Amniotic stem cell (primary cell): ENCODE data around the gene TSFM.

Experiments used
- DNase-seq: peaks from one replicate; lab custom pipeline; 2025; lab: John Stamatoyannopoulos, UW

TSFM gene

DNA sequence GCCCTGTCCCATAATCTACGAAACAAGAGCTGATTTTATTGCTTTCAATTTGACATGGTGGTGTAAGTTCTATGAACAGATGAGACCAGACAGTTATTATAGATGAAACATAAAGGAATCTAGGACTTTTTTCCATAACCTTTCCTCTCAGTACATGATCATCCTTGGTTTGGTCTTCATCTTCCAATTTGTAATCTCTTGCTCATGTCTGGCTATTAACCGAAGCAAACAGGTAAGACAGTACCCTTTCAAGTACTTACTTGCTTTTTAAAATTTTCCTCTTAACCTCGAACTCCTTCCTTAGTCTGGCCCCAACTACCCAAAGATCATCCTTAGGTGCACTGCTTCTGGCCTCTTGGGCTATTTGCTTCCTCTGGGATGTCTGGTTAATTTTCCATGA lies 36.6 kb upstream of the TSFM start:
- DNase-seq = no peak

DNA sequence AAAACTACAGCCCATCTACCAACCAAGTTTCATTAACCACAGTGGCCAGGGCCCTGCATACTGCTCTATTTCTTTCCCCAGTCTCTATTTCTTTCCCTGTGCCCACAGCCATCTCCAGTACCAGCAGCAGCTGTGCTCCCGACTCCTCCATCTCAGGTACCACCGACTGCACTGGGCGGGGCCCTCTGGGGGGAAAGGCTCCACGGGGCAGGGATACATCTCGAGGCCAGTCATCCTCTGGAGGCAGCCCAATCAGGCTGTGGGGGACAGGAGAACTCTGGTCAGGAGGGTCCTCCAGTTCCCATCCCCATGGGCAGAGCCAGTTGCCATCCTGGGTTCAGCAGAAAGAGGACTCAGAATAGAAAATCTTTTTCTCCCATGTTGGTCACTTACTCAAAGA lies 33.5 kb upstream of the TSFM start:
- DNase-seq = no peak

DNA sequence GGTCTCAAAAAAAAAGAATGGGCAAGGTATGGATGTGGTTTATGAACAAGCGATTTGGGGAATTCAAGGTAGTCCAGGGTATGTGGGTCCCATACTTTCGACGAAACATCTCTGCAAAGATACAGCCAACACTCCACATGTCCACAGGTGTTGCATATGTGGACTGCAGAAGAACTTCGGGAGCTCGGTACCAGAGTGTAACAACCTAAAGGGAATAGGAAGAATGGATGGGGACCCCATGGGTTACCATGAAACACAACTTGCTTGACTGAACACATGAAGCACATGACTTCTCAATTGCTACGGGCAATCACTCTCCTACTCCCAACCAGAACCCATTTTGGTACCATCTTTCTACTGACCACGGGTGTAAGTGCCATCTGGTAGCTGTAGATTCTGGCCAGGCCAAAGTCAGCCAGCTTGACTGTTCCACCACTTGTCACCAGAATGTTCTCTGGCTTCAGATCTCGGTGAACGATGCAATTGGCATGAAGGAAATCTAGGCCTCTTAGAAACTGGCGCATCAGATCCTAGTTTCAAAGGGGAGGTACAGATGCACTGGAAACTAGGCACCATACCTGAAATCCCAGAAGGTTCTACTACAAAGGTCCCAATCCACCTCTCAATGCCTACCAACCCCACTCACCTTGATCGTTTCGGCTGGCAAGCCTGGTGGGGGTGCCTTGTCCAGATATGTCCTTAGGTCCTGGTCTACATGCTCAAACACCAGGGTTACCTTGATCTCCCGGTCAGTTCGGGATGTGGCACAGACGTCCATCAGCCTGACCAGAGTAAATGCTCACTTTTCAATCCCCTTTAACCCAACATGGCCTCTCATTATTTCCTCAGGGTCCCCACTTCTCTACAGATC lies 31.8 kb upstream of the TSFM start:
- DNase-seq = no peak

DNA sequence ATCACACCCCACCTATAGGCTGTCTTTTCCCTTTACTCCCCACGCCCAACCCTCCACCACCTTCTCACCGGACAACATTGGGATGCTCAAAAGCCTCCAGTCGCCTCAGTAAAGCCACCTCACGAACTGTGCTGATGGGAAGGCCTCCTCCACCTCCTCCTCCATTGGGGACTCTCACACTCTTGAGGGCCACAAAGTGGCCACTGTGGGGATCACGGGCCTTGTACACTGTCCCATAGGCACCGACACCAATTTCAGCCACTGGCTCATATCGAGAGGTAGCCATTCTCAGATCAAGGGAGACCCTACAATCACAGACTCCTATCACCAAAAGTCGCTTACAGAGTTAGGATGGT lies 31.2 kb upstream of the TSFM start:
- no peak for DNase-seq

DNA sequence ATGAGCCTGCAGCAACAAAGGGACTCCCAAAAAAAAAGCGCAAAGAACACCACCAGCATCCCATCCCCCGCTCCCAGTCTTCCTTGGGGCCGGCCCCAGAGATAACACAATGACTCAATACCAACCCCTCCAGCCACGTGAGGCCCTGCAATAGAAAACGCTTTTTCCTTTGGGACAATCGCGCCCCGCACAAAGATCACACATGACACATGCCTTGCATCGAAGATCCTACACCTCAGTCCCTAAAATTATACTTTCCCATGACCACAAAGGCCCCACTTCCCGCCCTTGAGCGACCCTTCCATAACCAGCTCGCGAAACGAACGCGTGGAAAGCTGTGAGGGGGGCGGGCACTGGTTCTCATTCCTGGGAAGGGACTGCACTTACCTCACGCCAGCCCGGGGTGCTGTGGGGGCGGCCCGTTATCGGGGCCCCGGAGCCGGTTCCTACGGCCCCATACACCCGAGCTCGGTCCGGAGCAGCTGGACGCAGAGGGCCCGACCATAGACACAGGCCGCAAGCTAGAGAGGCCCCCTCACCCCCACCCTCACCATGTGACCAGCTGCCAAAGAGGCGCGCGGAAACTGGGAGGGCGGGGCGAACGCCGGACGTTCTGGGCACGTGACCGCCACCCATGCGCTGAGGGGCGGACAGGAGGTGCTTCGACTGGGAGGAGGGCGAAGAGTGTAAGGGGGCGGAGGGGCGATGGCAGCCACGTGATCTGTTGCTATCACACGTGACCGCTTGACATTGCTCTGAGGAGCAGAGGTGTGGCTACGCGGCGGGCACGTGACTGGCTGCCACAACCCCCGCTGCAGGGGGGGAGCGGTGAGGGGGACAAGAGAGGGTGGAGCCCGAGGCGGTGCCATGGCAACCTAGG lies 30.6 kb upstream of the TSFM start, which contains the start of gene CDK4:
CDK4 (minus strand) TSS at position 523 of the 880 bp plus-strand sequence. CDS start 593 bp downstream, outside the sequence.
- peak; percentile 98 for DNase-seq

GRCh38 chr12:57752668-57753000 lies 30.0 kb upstream of the TSFM start:
- no peak for DNase-seq

- no peak for DNase-seq
Measured at GRCh38 chr12:57753756-57754337, 28.7 kb upstream of the TSFM start.

GRCh38 chr12:57754411-57755193 lies 28.0 kb upstream of the TSFM start, which contains the start of gene MARCHF9:
MARCHF9 (plus strand) TSS chr12:57755103; CDS start chr12:57755529, 426 bp downstream.
- DNase-seq = no peak

- DNase-seq = no peak
Measured at GRCh38 chr12:57755194-57755453, 27.5 kb upstream of the TSFM start.

DNA sequence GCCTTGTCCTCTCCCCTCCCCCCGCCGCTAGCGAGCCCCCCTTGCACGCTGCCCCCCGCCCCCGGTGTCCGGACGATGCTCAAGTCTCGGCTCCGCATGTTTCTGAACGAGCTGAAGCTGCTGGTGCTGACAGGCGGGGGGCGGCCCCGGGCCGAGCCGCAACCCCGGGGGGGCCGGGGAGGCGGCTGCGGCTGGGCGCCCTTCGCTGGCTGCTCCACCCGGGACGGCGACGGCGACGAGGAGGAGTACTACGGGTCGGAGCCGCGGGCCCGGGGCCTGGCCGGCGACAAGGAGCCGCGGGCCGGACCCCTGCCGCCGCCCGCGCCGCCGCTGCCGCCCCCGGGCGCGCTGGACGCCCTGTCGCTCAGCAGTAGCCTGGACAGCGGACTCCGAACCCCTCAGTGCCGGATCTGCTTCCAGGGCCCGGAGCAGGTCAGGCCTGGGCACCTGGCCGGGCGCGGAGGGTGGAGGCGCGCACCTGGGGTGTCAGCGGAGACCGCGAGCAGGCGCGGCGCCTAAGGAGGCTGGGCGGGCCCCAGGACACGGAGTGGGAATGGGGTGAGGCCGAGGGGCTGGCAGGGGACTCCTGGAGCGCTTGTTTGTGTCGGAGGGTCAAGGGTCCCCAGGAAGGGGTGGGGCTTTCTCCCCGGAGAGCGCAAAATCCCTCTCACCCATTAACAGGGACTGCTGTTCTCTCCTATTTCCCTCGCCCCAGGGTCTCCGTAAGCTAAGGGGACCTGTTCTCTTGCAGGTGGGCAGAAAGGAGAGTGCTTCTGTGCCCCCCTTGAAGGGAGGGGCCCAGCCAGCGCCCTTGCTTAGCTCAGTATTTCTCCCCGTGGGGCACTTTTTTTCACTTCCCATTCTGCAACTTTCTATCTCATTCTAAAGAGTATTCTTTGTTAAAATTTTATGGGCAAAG lies 26.9 kb upstream of the TSFM start:
- no peak for DNase-seq

- no peak for DNase-seq
Measured at GRCh38 chr12:57756406-57757341, 25.9 kb upstream of the TSFM start.

GRCh38 chr12:57757771-57758170 lies 24.8 kb upstream of the TSFM start:
- no peak for DNase-seq

- no peak for DNase-seq
Measured at GRCh38 chr12:57758552-57759359, 23.8 kb upstream of the TSFM start.

DNA sequence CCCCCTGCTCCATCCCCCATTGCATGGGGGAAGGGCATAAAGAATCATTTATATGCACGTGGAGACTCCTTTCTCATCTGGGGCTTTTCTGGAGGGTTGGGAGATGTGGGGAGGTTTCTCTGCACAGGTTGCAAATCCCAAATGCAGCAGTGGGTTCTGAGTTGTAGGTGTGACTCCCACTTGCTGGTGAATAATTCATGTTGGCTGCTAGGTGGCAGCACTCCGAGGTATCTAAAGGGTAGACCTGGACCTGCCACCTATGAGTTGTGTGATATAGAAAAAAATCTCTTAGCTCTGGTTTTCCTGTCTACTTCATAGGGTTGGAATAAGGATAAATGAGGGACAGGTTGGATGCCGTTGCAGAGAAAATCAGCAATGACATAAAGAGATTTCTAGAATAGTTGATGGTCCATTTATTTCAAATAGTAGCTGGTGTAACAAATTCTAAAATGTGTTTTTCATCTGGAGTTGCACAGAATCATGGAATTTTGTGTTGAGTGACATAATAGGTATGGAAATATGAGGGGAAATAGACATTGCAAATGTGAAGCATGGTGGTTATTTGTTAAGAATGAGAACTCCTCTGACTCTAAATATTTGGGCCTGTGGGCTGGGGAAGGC lies 23.1 kb upstream of the TSFM start:
- DNase-seq = no peak

DNA sequence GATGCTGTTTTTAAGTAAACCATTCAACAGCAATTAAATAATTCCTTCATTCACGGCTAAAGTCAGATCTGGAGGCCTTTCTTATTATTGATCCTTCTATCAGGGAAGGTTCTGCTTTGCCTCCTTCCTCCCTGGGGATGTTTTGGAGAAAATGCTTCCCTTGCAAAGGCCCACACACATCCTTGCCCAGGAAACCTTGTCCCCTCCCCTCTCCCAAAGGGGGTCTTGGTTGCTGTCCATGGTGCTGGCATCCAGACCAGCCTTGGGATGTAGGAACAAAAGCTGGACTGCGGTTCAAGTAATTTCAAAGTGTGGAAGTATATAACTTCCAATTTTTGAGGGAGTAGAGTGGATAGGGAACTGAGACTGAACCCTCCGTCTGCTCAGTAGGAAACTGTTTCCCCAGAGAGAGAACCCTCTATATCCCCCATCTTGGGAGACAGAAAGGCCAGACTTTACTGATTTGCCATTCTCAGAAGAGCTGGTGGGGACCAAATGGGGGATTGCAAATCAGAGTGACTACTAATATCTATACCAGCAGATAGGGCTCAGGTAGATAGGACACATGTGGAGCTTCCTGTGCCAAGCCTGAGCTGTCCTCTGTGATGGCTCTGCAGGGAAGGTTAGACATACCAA lies 22.1 kb upstream of the TSFM start:
- DNase-seq = no peak

GRCh38 chr12:57761391-57761998 lies 21.1 kb upstream of the TSFM start:
- DNase-seq = no peak

GRCh38 chr12:57762463-57762862 lies 20.1 kb upstream of the TSFM start:
- no peak for DNase-seq
